ENCODE data around the gene ABCA4. TPM values are rescaled to one million over a fixed set of nuclear protein-coding genes. Genes with fewer than 3 reads are reported as not detected.

ABCA4 gene
- total and polyA plus RNA-seq, 7 experiments from 2014 or later, result not detected

- Mint-ChIP-seq H3K4me1 (peaks cover 0 to 2% (median 0%) of the 10 kb centered on the region in 7 donors), H3K27me3 (peaks cover 0 to 6% (median 0%) of the 10 kb centered on the region in 5 donors), H3K27ac (no peak overlapping the region), H3K9me3 (peaks cover 0 to 3% (median 0%) of the 10 kb centered on the region in 11 donors), H3K4me3 (no peak overlapping the region), H3K36me3 (no peaks in the 10 kb centered on the region)
- no peaks in the 10 kb centered on the region for H3K27me3 ChIP-seq (ENCODE audit: control insufficient read depth in 2 of 2, insufficient read depth in 2 of 2, low read length in 2 of 2)
- no peaks in the 10 kb centered on the region for H3K4me1 ChIP-seq (ENCODE audit: control insufficient read depth in 2 of 2, insufficient read depth in 2 of 2, low read length in 2 of 2)
- intact Hi-C loops (cut with micrococcal nuclease), result no loop called here
- DNase-seq (no peak), ATAC-seq (no peak)
- ChIA-PET POLR2A (no interaction called here), CTCF (no interaction called here)
- no peaks in the 10 kb centered on the region for H3K9me3 ChIP-seq (ENCODE audit: control insufficient read depth in 2 of 3, low read length in 3 of 3)
- H3K27ac ChIP-seq (ENCODE audit: low read depth, low read length), result no peak overlapping the region
- no peak overlapping the region for H3K4me3 ChIP-seq (ENCODE audit: low read length)
- H3K36me3 ChIP-seq (ENCODE audit: control insufficient read depth in 2 of 3, insufficient read depth in 3 of 3, low read length in 3 of 3), result no peaks in the 10 kb centered on the region
These were observed 143.4 kb downstream of the ABCA4 start for GRCh38 chr1:93977598-93977945.

- Histone ChIP-seq H3K9me3 (ENCODE audit: control insufficient read depth in 2 of 3, low read length in 3 of 3) (no peaks in the 10 kb centered on the region), H3K4me3 (ENCODE audit: low read length) (no peak overlapping the region), H3K27ac (ENCODE audit: low read depth, low read length) (no peak overlapping the region), H3K36me3 (ENCODE audit: control insufficient read depth in 2 of 3, insufficient read depth in 3 of 3, low read length in 3 of 3) (no peaks in the 10 kb centered on the region), H3K4me1 (ENCODE audit: control insufficient read depth in 2 of 2, insufficient read depth in 2 of 2, low read length in 2 of 2) (no peaks in the 10 kb centered on the region), H3K27me3 (ENCODE audit: control insufficient read depth in 2 of 2, insufficient read depth in 2 of 2, low read length in 2 of 2) (no peaks in the 10 kb centered on the region)
- ChIA-PET POLR2A (no interaction called here), CTCF (no interaction called here)
- no peak overlapping the region for H3K4me3 Mint-ChIP-seq
- DNase-seq, result no peak
- H3K27ac Mint-ChIP-seq, result no peak overlapping the region
- no peak for ATAC-seq
- intact Hi-C loops (cut with micrococcal nuclease), result no loop called here
- H3K27me3 Mint-ChIP-seq, result peaks cover 0 to 4% (median 0%) of the 10 kb centered on the region in 5 donors
- H3K4me1 Mint-ChIP-seq, result peaks cover 0 to 2% (median 0%) of the 10 kb centered on the region in 7 donors
- H3K9me3 Mint-ChIP-seq, result peaks cover 0 to 3% (median 0%) of the 10 kb centered on the region in 11 donors
- H3K36me3 Mint-ChIP-seq, result no peaks in the 10 kb centered on the region
These were observed 144.0 kb downstream of the ABCA4 start for GRCh38 chr1:93976711-93977597.

- no peak overlapping the region for H3K4me3 ChIP-seq (ENCODE audit: low read length)
- H3K36me3 Mint-ChIP-seq, result no peaks in the 10 kb centered on the region
- CTCF ChIA-PET, result no interaction called here
These were observed 144.7 kb downstream of the ABCA4 start for GRCh38 chr1:93976291-93976690.

GRCh38 chr1:93972341-93972740 lies 148.6 kb downstream of the ABCA4 start:
- ChIA-PET POLR2A (no interaction called here), CTCF (no interaction called here)
- H3K36me3 Mint-ChIP-seq, result no peaks in the 10 kb centered on the region
- intact Hi-C loops (cut with micrococcal nuclease), result no loop called here
- no peak overlapping the region for H3K4me3 ChIP-seq (ENCODE audit: low read length)
- H3K36me3 ChIP-seq (ENCODE audit: control insufficient read depth in 2 of 3, insufficient read depth in 3 of 3, low read length in 3 of 3), result no peaks in the 10 kb centered on the region
- no peaks in the 10 kb centered on the region for H3K4me1 ChIP-seq (ENCODE audit: control insufficient read depth in 2 of 2, insufficient read depth in 2 of 2, low read length in 2 of 2)
- H3K27me3 ChIP-seq (ENCODE audit: control insufficient read depth in 2 of 2, insufficient read depth in 2 of 2, low read length in 2 of 2), result no peaks in the 10 kb centered on the region
- no peak overlapping the region for H3K27ac ChIP-seq (ENCODE audit: low read depth, low read length)
- no peak overlapping the region for H3K4me3 Mint-ChIP-seq
- H3K27me3 Mint-ChIP-seq, result peaks cover 0 to 4% (median 0%) of the 10 kb centered on the region in 5 donors
- peaks cover 0 to 3% (median 0%) of the 10 kb centered on the region in 11 donors for H3K9me3 Mint-ChIP-seq
- no peak for ATAC-seq
- H3K4me1 Mint-ChIP-seq, result no peaks in the 10 kb centered on the region
- H3K9me3 ChIP-seq (ENCODE audit: control insufficient read depth in 2 of 3, low read length in 3 of 3), result no peaks in the 10 kb centered on the region
- DNase-seq, result no peak
- H3K27ac Mint-ChIP-seq, result peak overlapping the region in 1 of 9 donors; percentile 2

More at GRCh38 chr1:93976291-93976690, 144.7 kb downstream of the ABCA4 start:
- intact Hi-C loops (cut with micrococcal nuclease), result no loop called here
- ATAC-seq (no peak), DNase-seq (no peak)
- no peaks in the 10 kb centered on the region for H3K4me1 ChIP-seq (ENCODE audit: control insufficient read depth in 2 of 2, insufficient read depth in 2 of 2, low read length in 2 of 2)
- POLR2A ChIA-PET, result no interaction called here
- peaks cover 0 to 4% (median 0%) of the 10 kb centered on the region in 5 donors for H3K27me3 Mint-ChIP-seq
- no peaks in the 10 kb centered on the region for H3K27me3 ChIP-seq (ENCODE audit: control insufficient read depth in 2 of 2, insufficient read depth in 2 of 2, low read length in 2 of 2)
- H3K4me3 Mint-ChIP-seq, result no peak overlapping the region
- H3K4me1 Mint-ChIP-seq, result peaks cover 0 to 2% (median 0%) of the 10 kb centered on the region in 7 donors
- no peak overlapping the region for H3K27ac Mint-ChIP-seq
- no peak overlapping the region for H3K27ac ChIP-seq (ENCODE audit: low read depth, low read length)
- H3K36me3 ChIP-seq (ENCODE audit: control insufficient read depth in 2 of 3, insufficient read depth in 3 of 3, low read length in 3 of 3), result no peaks in the 10 kb centered on the region
- H3K9me3 ChIP-seq (ENCODE audit: control insufficient read depth in 2 of 3, low read length in 3 of 3), result no peaks in the 10 kb centered on the region
- peaks cover 0 to 3% (median 0%) of the 10 kb centered on the region in 11 donors for H3K9me3 Mint-ChIP-seq

- ChIA-PET CTCF (no interaction called here), POLR2A (no interaction called here)
- peaks cover 0 to 12% (median 0%) of the 10 kb centered on the region in 5 donors for H3K27me3 Mint-ChIP-seq
- no peak overlapping the region for H3K27ac Mint-ChIP-seq
- Histone ChIP-seq H3K27me3 (ENCODE audit: control insufficient read depth in 2 of 2, insufficient read depth in 2 of 2, low read length in 2 of 2) (no peaks in the 10 kb centered on the region), H3K4me1 (ENCODE audit: control insufficient read depth in 2 of 2, insufficient read depth in 2 of 2, low read length in 2 of 2) (no peaks in the 10 kb centered on the region), H3K9me3 (ENCODE audit: control insufficient read depth in 2 of 3, low read length in 3 of 3) (no peaks in the 10 kb centered on the region), H3K27ac (ENCODE audit: low read depth, low read length) (no peak overlapping the region), H3K36me3 (ENCODE audit: control insufficient read depth in 2 of 3, insufficient read depth in 3 of 3, low read length in 3 of 3) (no peaks in the 10 kb centered on the region), H3K4me3 (ENCODE audit: low read length) (no peak overlapping the region)
- no peaks in the 10 kb centered on the region for H3K36me3 Mint-ChIP-seq
- peaks cover 0 to 3% (median 0%) of the 10 kb centered on the region in 11 donors for H3K9me3 Mint-ChIP-seq
- DNase-seq, result no peak
- H3K4me1 Mint-ChIP-seq, result no peaks in the 10 kb centered on the region
- no peak overlapping the region for H3K4me3 Mint-ChIP-seq
- no peak for ATAC-seq
- intact Hi-C loops (cut with micrococcal nuclease), result no loop called here
These were observed 151.1 kb downstream of the ABCA4 start for GRCh38 chr1:93969887-93970286.

- ChIA-PET POLR2A (no interaction called here), CTCF (no interaction called here)
- Mint-ChIP-seq H3K27ac (no peak overlapping the region), H3K36me3 (no peaks in the 10 kb centered on the region), H3K4me3 (no peak overlapping the region), H3K9me3 (peaks cover 0 to 3% (median 0%) of the 10 kb centered on the region in 11 donors), H3K27me3 (peaks cover 0 to 12% (median 0%) of the 10 kb centered on the region in 5 donors), H3K4me1 (no peaks in the 10 kb centered on the region)
- Histone ChIP-seq H3K36me3 (ENCODE audit: control insufficient read depth in 2 of 3, insufficient read depth in 3 of 3, low read length in 3 of 3) (no peaks in the 10 kb centered on the region), H3K4me3 (ENCODE audit: low read length) (no peak overlapping the region), H3K27me3 (ENCODE audit: control insufficient read depth in 2 of 2, insufficient read depth in 2 of 2, low read length in 2 of 2) (no peaks in the 10 kb centered on the region), H3K4me1 (ENCODE audit: control insufficient read depth in 2 of 2, insufficient read depth in 2 of 2, low read length in 2 of 2) (no peaks in the 10 kb centered on the region), H3K9me3 (ENCODE audit: control insufficient read depth in 2 of 3, low read length in 3 of 3) (no peaks in the 10 kb centered on the region), H3K27ac (ENCODE audit: low read depth, low read length) (no peak overlapping the region)
- ATAC-seq (no peak), DNase-seq (no peak)
- intact Hi-C loops (cut with micrococcal nuclease), result no loop called here
These were observed 151.6 kb downstream of the ABCA4 start for GRCh38 chr1:93969371-93969770.

GRCh38 chr1:93967306-93967705 lies 153.6 kb downstream of the ABCA4 start:
- POLR2A ChIA-PET, result no interaction called here
- Histone ChIP-seq H3K27ac (ENCODE audit: low read depth, low read length) (no peak overlapping the region), H3K4me3 (ENCODE audit: low read length) (no peak overlapping the region), H3K27me3 (ENCODE audit: control insufficient read depth in 2 of 2, insufficient read depth in 2 of 2, low read length in 2 of 2) (no peaks in the 10 kb centered on the region), H3K9me3 (ENCODE audit: control insufficient read depth in 2 of 3, low read length in 3 of 3) (no peaks in the 10 kb centered on the region), H3K36me3 (ENCODE audit: control insufficient read depth in 2 of 3, insufficient read depth in 3 of 3, low read length in 3 of 3) (no peaks in the 10 kb centered on the region), H3K4me1 (ENCODE audit: control insufficient read depth in 2 of 2, insufficient read depth in 2 of 2, low read length in 2 of 2) (no peaks in the 10 kb centered on the region)
- intact Hi-C loops (cut with micrococcal nuclease), result no loop called here
- Mint-ChIP-seq H3K27me3 (peaks cover 0 to 16% (median 2%) of the 10 kb centered on the region in 5 donors), H3K27ac (no peak overlapping the region), H3K4me1 (no peaks in the 10 kb centered on the region), H3K9me3 (no peaks in the 10 kb centered on the region), H3K36me3 (peaks cover 0 to 5% (median 0%) of the 10 kb centered on the region in 5 donors), H3K4me3 (no peak overlapping the region)
- ATAC-seq (no peak), DNase-seq (no peak)
- CTCF ChIA-PET, result no interaction called here

Measured in naive thymus-derived CD4-positive, alpha-beta T cell (primary cell).